SU-DHL-6 (cell line): ENCODE measurements around the gene SH3RF3.

Source experiments
- CTCF ChIP-seq: fragments of 200-600 bp; sonication (generic); IDR thresholded peaks from one replicate; pipeline ENCODE4 v1.5.1; 2017; ENCODE audit warnings: antibody characterized with exemption, mild to moderate bottlenecking, low read length, moderate library complexity; ENCODE audit not compliant: insufficient read depth, poor library complexity, severe bottlenecking
- EZH2phosphoT487 ChIP-seq: fragments of 200-600 bp; sonication (generic), shearing (Covaris generic); conservative IDR thresholded peaks from 2 replicates; pipeline ENCODE4 v1.6.1; 2018; ENCODE audit warnings: mild to moderate bottlenecking, antibody characterized with exemption, low read length, moderate library complexity, mixed read lengths

GRCh38 chr2:109365131-109365530 is 236.1 kb downstream of the SH3RF3 start:
- no peak for TF ChIP-seq CTCF
- TF ChIP-seq EZH2phosphoT487 = no peak
